BE2C (cell line): ENCODE measurements around the gene TJP1.
"Not testable (repeated sequence)": the region's sequence is repeated elsewhere in the genome, so short reads cannot be mapped to it uniquely, and the experiment has no call there.

Experiments
- DNase-seq: peaks from one replicate; pipeline ENCODE4 v3.0.0-alpha.2; 2020
- H3K27me3 ChIP-seq: fragments of 250-450 bp; sonication (Bioruptor Pico); 2 replicates; pipeline ENCODE4 v1.5.1; 2020; ENCODE audit warnings: mild to moderate bottlenecking
- H3K36me3 ChIP-seq: fragments of 250-450 bp; sonication (Bioruptor Pico); 2 replicates; pipeline ENCODE4 v1.5.1; 2020; ENCODE audit warnings: mild to moderate bottlenecking
- H3K4me1 ChIP-seq: fragments of 250-450 bp; sonication (Bioruptor Pico); 2 replicates; pipeline ENCODE4 v1.5.1; 2020
- H3K4me3 ChIP-seq: 2 replicates; pipeline ENCODE4 v1.5.1; 2011; ENCODE audit warnings: low read depth, low read length
- H3K9me3 ChIP-seq: fragments of 250-450 bp; sonication (Bioruptor Pico); 2 replicates; pipeline ENCODE4 v1.5.1; 2020
- TF ChIP-seq, protein P1 (sequence below): IDR thresholded peaks from 2 replicates; pipeline ENCODE4 v1.5.1; 2012; ENCODE audit warnings: mild to moderate bottlenecking, low read depth, low read length

Gene TJP1

GRCh38 chr15:29680465-29681165 is 141.7 kb downstream of the TJP1 start:
- DNase-seq: no peak
- Histone ChIP-seq H3K4me3 (no peak overlapping the region), H3K27me3 (no peaks in the 10 kb centered on the region), H3K9me3 (no peaks in the 10 kb centered on the region), H3K4me1 (no peaks in the 10 kb centered on the region), H3K36me3 (no peaks in the 10 kb centered on the region)
- TF ChIP-seq, protein P1, sequence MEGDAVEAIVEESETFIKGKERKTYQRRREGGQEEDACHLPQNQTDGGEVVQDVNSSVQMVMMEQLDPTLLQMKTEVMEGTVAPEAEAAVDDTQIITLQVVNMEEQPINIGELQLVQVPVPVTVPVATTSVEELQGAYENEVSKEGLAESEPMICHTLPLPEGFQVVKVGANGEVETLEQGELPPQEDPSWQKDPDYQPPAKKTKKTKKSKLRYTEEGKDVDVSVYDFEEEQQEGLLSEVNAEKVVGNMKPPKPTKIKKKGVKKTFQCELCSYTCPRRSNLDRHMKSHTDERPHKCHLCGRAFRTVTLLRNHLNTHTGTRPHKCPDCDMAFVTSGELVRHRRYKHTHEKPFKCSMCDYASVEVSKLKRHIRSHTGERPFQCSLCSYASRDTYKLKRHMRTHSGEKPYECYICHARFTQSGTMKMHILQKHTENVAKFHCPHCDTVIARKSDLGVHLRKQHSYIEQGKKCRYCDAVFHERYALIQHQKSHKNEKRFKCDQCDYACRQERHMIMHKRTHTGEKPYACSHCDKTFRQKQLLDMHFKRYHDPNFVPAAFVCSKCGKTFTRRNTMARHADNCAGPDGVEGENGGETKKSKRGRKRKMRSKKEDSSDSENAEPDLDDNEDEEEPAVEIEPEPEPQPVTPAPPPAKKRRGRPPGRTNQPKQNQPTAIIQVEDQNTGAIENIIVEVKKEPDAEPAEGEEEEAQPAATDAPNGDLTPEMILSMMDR: no peak

DNA sequence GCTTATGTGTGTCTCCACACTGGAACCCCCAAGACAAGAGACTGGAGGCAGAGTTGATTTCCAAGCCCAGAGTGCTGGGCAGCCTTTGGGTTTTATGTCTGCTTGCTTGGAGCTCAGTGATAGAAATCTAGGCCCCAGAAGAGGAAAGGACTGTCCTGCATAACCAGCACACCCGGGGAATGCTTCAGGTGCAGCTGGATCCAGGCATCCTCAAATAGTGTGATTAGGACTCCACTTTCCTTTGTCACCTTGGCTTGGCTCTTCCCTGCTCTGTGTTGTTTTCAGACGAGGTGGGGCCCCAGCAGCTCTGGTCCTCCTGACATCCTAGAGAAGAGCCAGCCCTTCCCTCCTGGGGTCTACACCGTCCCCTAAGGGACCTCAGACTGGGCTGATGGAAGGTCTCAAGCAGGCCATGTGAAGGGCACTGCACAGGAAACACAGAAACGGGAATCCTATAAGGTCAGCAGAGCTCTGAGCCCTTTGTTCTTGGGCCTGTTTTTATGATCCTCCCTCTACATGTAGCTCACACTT is 143.7 kb downstream of the TJP1 start:
- DNase-seq: no peak
- no peaks in the 10 kb centered on the region for H3K27me3 ChIP-seq
- H3K9me3 ChIP-seq: no peaks in the 10 kb centered on the region
- TF ChIP-seq, protein P1: no peak
- H3K36me3 ChIP-seq: no peaks in the 10 kb centered on the region
- no peaks in the 10 kb centered on the region for H3K4me1 ChIP-seq
- H3K4me3 ChIP-seq: no peak overlapping the region

DNA sequence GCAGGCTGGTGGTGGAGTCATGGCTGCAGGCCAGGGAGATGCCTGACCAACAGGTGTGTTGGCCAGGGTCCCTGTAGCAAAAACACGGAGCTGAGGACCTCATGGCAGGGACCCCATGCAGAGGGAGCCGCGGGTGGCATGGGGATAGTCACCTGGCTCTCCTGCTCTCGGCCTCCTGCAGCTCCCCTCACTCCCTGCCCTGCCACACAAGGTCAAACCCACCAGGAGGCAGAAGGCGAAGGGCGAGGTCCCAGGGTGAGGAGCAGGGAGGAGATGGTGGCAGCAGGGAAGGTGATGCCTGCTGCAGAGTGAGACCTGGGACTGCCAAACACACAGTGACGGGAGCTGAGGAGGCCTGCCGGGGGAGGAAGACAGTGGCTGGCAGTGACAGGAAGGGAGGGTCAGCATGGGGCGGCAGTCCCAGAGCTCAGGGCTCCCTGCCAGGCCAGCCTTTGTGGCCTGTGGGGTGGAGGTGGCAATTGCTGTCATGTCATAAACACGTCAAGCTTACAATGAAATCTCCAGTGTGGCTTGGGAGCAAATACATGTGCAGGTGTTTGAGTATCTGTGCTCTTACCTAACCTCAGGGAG is 144.3 kb downstream of the TJP1 start:
- Histone ChIP-seq H3K36me3 (no peaks in the 10 kb centered on the region), H3K9me3 (no peaks in the 10 kb centered on the region), H3K4me3 (no peak overlapping the region), H3K27me3 (no peaks in the 10 kb centered on the region), H3K4me1 (no peaks in the 10 kb centered on the region)
- DNase-seq: no peak
- TF ChIP-seq, protein P1: no peak

DNA sequence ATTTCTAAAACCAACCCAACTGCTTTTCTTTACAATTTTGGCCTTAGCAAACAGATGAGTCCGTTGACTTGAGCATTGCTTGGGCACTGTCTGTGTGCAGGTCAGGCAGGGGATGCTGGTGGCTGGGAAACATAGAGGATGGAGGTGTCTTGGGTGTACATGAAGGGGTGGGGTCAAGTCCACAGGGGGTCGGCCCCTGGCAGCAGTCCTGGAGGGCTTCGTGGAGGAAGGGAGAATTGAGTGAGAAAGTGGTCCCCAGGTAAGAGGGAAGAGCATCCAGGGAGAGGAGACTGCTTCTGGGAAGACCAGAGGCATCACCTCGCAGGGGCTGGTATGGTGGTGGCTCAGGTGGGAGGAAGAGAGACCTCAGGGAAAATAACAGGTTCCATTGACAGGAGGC is 144.8 kb downstream of the TJP1 start:
- Histone ChIP-seq H3K36me3 (no peaks in the 10 kb centered on the region), H3K9me3 (no peaks in the 10 kb centered on the region), H3K4me1 (no peaks in the 10 kb centered on the region), H3K4me3 (no peak overlapping the region), H3K27me3 (no peaks in the 10 kb centered on the region)
- TF ChIP-seq, protein P1: no peak
- DNase-seq: no peak

GRCh38 chr15:29676961-29677402 is 145.3 kb downstream of the TJP1 start:
- H3K4me1 ChIP-seq: no peaks in the 10 kb centered on the region
- no peaks in the 10 kb centered on the region for H3K9me3 ChIP-seq
- no peak for DNase-seq
- no peak overlapping the region for H3K4me3 ChIP-seq
- no peaks in the 10 kb centered on the region for H3K36me3 ChIP-seq
- TF ChIP-seq, protein P1: no peak
- no peaks in the 10 kb centered on the region for H3K27me3 ChIP-seq

- not testable (repeated sequence) for DNase-seq, H3K4me1 ChIP-seq, H3K9me3 ChIP-seq, H3K4me3 ChIP-seq, H3K27me3 ChIP-seq, H3K36me3 ChIP-seq
Measured at GRCh38 chr15:29676374-29676960, 145.8 kb downstream of the TJP1 start.
